Measurements from ENCODE around the gene WNT6.

WNT6 gene

GRCh38 chr2:218892693-218893348 lies 33.2 kb downstream of the WNT6 start:
- peak; percentile 61 to 69 for DNase-seq (ENCODE audit: low read depth in 2 of 2, low spot score in 1 of 2)

DNA sequence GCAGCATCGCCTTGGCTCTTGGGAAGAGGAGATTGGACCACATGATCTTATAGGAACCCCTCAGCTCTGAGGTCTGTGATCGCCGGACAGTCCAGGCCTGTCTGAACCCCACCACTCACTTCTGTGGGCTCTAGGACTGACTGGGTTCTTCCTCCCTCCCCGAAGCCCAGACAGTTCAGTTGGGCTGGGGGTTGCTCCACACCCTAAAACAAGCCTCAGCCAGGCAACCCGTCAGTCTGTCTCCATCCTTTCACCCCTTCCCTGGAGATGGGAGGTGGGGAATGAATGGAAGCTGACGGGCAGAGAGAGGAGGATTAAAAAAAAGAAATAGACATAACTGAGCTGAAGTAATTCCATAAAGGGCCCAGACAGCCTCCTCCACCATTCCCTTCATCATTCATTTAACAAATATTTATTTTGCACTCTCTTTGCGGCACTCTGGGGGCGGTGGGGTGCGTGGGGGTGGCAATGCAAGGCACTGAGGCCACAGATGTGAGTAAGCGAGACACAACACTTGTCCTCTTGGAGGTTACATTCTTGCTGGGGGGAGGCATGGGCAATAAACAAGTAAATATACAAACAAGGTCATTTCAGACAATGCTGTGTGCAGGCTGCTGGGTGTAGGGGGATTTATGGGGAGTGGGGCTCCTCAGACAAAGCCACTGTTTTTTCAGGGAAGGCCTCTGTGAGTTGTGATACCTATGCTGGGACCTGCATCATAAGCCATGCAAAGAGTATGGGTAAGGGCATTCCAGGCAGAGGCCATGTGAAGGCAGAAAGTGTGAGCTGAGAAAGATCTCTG lies 33.9 kb downstream of the WNT6 start:
- DNase-seq (ENCODE audit: low read depth in 2 of 2, low spot score in 1 of 2), result no peak

GRCh38 chr2:218894151-218894879 lies 34.7 kb downstream of the WNT6 start:
- DNase-seq (ENCODE audit: low read depth in 2 of 2, low spot score in 1 of 2), result no peak

- no peak for DNase-seq (ENCODE audit: low read depth in 2 of 2, low spot score in 1 of 2)
Observed at GRCh38 chr2:218894880-218895157, 35.2 kb downstream of the WNT6 start.

DNA sequence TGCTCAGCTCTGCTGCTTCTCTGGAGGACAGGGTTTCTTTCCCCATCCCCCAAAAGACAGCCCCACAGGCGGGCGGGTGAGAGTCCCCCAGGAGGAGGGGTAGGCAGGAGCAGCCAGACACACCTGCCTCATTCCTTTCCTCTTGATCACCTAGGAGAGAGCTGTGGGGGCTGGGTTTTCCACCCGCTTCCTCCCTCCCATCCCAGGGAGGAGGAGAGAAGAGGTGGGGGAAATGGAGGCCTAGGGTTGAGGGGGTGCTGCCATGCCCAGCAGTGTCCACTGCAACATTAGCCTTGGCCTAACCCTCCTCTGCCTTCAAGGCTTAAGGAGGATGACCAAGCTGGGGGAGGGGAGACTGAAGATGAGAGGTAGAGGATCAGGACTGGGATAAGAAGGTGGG lies 35.7 kb downstream of the WNT6 start:
- no peak for DNase-seq (ENCODE audit: low read depth in 2 of 2, low spot score in 1 of 2)

GRCh38 chr2:218895759-218896500 lies 36.3 kb downstream of the WNT6 start:
- DNase-seq (ENCODE audit: low read depth in 2 of 2, low spot score in 1 of 2), result no peak

GRCh38 chr2:218896501-218897393 lies 37.1 kb downstream of the WNT6 start:
- peak; percentile 53 to 71 for DNase-seq (ENCODE audit: low read depth in 2 of 2, low spot score in 1 of 2)

DNA sequence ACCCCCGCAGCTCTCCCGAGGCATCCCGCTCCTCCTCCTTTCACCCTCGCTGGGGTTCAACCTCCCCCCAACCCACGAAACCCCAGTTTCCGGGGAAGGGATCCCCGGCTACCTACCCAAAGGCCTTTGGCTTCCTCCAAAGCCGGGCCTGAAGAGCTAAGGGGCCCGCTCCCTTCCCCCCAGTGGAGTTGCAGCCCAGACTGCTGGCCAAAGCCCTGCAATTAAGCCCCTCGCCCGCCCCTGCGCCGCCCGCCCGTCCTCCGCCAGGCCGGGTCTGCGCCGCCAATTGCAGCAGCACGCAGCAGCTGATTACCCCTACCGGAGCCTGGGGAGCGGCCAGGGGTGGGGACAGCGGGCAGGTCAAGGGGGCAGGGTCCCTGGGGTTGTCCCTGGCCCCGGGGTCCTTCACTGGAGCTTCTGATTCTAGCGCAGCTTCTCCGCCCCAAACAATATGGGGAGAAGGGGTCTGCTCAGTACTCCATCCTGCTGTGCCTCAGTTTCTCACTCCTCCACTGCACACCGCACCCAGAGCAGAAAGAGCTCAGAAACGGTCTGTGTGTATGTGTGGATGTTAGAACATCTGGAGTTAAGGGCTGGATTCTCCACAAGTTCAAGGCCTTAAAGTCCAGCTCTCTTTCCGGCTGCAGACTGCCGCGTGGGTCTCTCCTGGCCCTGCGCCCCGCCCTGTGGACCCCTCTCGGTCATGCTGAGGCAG lies 37.9 kb downstream of the WNT6 start:
- no peak for DNase-seq (ENCODE audit: low read depth in 2 of 2, low spot score in 1 of 2)

- peak; percentile 65 to 68 for DNase-seq (ENCODE audit: low read depth in 2 of 2, low spot score in 1 of 2)
Observed at GRCh38 chr2:218898109-218898878, 38.7 kb downstream of the WNT6 start.

DNA sequence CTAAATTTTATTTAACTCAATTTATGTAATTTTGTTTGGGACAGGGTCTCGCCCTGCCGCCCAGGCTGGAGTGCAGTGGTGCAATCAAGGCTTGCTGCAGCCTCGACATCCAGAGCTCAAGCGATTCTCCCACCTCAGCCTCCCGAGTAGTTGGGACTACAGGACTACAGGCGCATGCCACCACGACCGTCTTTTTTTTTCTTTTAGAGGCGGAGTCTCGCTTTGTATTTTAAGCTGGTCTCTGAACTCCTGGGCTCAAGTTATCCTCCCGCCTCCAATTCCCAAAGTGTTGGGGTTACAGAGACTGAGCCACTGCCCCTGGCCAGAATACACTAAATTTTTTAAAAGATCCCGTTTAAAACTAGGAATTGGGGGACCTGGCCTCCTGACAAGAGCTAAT lies 39.5 kb downstream of the WNT6 start:
- no peak for DNase-seq (ENCODE audit: low read depth in 2 of 2, low spot score in 1 of 2)

GRCh38 chr2:218902427-218902826 lies 42.8 kb downstream of the WNT6 start:
- DNase-seq (ENCODE audit: low read depth in 2 of 2, low spot score in 1 of 2), result no peak

DNA sequence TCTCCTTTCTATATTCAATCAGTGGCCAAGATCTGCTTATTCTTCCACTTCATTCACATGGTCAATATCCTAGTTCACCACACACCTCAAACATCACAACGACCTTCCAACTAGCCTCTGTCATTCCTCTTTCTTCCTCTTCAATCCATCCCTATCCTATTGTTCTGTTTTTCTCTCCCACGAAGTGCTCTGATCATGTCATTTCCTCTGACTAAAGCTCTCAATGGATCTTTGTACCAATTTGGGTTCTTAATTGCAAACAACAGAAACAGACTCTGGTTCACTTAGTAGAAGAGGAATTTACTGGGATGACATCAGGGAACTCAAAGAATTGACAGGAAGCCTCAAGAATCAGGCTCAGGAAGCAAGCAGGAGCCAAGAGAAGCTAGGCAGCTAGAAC lies 44.6 kb downstream of the WNT6 start:
- DNase-seq (ENCODE audit: low read depth in 2 of 2, low spot score in 1 of 2), result no peak

GRCh38 chr2:218908721-218909619 lies 49.4 kb downstream of the WNT6 start:
- peak; percentile 62 to 69 for DNase-seq (ENCODE audit: low read depth in 2 of 2, low spot score in 1 of 2)

- no peak for DNase-seq (ENCODE audit: low read depth in 2 of 2, low spot score in 1 of 2)
Observed at GRCh38 chr2:218910741-218911140, 51.1 kb downstream of the WNT6 start.

DNA sequence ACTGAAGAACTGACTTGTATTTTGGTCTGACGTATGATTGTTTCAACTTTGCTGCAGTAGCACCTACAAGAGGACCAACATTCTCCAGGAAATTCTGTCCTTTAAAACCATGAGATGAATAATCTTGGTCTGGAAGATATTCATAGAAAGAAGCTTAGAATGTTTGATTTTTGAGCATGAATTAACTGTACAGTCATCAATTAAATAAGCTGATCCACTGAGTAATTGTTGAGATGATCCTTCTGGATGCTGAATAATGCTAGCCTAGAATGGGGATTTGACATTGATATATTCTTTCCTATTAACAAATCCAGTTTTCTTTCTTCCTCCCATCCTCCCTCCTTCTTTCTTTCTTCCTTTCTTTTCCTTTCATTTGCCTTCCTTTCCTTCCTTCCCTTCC lies 60.9 kb downstream of the WNT6 start:
- no peak for DNase-seq (ENCODE audit: low read depth in 2 of 2, low spot score in 1 of 2)

Data from stimulated activated CD8-positive, alpha-beta memory T cell treated with anti-CD3 and anti-CD28 coated beads, Interleukin-4, amount 100 ng/mL, for 1 hour (primary cell).